Fibroblast of mammary gland (primary cell): ENCODE data around the gene STX11.

Source experiments
- DNase-seq: peaks from one replicate; pipeline ENCODE4 v3.0.0-alpha.2; 2010; ENCODE audit warnings: low read depth
- H3K4me3 ChIP-seq: 2 replicates; pipeline ENCODE4 v1.5.1; 2011; ENCODE audit warnings: low read depth, mild to moderate bottlenecking, low read length, moderate library complexity; ENCODE audit not compliant: control insufficient read depth
- TF ChIP-seq, protein P1 (sequence below): conservative IDR thresholded peaks from 2 replicates; pipeline ENCODE4 v1.5.1; 2011; ENCODE audit warnings: low read depth, low read length, inconsistent platforms; ENCODE audit not compliant: control insufficient read depth, insufficient read depth

Gene STX11

DNA sequence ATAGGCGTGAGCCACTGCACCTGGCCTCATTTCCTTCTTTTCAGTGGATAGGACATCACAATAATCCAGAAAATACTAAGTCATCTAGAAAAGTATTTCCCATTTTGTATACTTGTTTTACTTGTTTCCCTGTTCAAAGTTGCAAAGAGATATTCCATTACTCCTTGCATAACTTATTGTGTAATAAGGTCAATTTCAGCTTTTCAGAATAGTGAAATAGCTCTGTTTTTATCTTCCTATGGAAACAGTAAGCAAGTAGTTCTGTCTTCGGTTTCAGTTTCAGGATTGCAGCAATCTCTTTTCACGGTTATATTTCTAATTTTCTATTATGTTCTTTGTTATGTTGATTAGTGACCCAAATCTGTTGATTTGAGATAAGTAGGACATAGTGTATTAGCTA is 6.0 kb downstream of the STX11 start:
- no peak overlapping the region for H3K4me3 ChIP-seq
- DNase-seq, result no peak
- TF ChIP-seq, protein P1, sequence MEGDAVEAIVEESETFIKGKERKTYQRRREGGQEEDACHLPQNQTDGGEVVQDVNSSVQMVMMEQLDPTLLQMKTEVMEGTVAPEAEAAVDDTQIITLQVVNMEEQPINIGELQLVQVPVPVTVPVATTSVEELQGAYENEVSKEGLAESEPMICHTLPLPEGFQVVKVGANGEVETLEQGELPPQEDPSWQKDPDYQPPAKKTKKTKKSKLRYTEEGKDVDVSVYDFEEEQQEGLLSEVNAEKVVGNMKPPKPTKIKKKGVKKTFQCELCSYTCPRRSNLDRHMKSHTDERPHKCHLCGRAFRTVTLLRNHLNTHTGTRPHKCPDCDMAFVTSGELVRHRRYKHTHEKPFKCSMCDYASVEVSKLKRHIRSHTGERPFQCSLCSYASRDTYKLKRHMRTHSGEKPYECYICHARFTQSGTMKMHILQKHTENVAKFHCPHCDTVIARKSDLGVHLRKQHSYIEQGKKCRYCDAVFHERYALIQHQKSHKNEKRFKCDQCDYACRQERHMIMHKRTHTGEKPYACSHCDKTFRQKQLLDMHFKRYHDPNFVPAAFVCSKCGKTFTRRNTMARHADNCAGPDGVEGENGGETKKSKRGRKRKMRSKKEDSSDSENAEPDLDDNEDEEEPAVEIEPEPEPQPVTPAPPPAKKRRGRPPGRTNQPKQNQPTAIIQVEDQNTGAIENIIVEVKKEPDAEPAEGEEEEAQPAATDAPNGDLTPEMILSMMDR, result no peak

DNA sequence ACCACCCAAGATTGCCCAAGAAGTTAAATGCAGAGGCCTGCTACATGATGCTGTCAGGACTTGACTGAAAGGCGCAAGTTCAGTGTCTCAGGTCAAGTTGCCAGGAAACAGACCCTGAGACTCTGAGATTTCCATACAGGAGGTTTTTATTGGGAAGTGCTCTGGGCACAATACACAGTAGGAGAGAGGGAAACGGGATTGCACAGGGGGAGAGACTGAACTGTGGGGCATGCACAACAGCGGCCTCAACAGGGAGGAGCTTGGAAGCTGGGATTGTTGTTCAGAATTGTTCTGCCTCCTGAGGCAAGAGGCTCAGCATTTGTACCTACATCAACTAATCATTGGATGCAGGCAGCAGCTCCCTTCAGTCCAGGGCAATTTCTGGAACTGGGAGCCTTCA is 6.7 kb downstream of the STX11 start:
- DNase-seq, result no peak
- H3K4me3 ChIP-seq, result no peak overlapping the region
- TF ChIP-seq, protein P1, result no peak

DNA sequence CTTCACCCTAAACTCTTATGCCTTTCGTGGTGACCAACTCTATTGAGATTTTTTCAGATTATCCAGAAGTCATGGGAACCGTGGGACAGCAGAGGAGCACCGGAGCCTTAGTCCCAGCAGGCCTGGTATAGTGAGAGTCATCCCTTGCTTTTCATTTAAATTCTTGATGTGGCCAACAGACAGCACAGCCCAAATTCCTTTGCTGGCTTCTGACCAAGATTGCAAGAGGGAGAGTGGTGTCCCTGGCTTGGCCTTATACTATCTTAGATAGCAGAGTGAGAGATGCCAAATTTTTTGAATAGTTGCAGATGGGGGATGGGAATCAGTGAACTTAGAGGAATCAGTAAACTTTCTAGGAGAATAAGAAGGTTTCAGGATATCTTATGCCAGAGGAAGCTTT is 7.8 kb downstream of the STX11 start:
- TF ChIP-seq, protein P1, result no peak
- peak; percentile 69 for DNase-seq

DNA sequence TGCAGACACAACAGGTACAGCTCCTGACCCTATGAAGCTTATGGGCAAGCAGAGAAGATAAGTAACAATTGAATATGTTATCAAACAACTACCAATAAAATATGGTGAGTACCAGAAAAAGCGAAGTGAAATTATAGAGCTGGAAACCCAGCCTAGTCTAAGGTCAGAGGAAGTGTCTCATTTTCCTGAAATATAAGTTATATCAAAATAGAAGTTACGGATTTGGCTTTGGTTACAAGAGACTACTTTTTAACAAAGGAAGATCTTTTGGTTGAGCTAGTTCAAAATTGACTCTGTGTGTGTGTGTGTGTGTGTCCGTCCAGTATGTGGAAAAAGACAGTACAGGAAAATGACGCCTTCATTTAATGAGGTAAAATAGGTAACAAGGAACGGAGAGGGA is 8.9 kb downstream of the STX11 start:
- TF ChIP-seq, protein P1, result no peak
- no peak overlapping the region for H3K4me3 ChIP-seq
- no peak for DNase-seq

More for the DNA sequence above, 7.8 kb downstream of the STX11 start:
- H3K4me3 ChIP-seq, result no peak overlapping the region

DNA sequence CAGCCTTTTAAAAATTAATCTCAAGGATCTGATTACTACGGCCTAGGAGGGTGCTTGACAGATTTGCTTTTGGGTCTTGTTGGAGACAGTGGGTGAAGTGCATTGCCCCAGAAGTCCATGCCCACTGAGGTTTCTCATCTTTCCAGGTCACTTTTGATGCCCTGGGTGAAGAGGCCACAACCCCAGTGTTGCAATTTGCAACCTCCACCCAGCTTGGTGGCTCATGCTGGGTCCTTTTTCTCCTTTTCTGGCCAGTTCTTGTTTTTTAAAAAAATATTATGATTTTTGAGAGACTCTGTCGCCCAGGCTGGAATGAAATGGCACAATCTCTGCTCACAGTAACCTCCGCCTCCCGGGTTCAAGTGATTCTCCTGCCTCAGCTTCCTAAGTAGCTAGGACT is 9.4 kb downstream of the STX11 start:
- H3K4me3 ChIP-seq, result no peak overlapping the region
- TF ChIP-seq, protein P1, result no peak
- DNase-seq, result no peak

DNA sequence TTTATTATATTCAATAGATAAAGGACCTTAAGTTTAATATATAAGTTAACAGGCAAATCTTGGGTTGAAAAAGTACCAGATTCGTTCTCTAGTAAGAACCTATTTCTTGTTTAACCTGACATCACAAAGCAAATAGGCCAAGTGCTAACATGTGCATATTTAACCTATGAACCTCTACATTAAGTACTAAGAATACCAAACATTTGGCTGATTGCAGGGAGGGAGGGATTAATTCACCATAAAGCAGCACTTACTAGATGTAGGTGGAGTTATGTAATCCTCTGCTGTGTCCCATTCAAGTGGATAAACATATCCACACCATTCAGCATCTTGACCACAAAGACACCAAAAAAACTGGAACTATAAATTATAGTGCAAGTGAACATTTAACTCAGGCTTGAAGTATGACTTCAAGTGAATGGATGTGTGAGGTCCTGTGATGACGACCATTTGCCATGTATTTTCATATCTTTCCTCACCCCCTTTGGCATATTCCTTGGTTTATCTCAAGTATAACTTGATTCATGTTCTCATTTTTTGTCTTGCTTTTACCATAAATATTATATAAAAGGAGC is 10.2 kb downstream of the STX11 start:
- no peak overlapping the region for H3K4me3 ChIP-seq
- TF ChIP-seq, protein P1, result no peak

DNA sequence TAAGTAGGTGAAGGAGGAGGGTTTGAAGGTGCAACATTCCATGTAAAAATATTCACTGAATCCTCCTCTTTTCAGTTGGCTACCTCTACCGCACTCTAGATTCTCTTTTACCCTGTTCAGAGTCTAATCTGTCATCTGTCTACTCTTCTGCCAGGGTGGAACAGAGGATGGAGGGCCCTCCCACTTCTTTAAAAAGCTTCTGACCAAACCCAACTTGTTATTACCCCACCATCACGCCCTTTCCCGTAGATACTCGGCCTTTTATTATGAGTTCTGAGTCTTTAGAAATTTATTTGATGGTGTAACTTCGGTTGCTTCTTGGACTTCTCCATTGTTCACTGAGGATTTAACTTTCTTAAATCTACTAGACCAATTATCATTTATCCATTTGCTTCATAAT is 11.7 kb downstream of the STX11 start:
- TF ChIP-seq, protein P1, result no peak
- H3K4me3 ChIP-seq, result no peak overlapping the region
- no peak for DNase-seq

More for the DNA sequence above, 10.2 kb downstream of the STX11 start:
- DNase-seq, result no peak
